Mucosa of gallbladder (tissue), 1 donor: ENCODE results near the gene ANAPC10. TPM values are rescaled to one million over a fixed set of nuclear protein-coding genes. Genes with fewer than 3 reads are reported as not detected.
"Not testable (repeated sequence)": the region's sequence is repeated elsewhere in the genome, so short reads cannot be mapped to it uniquely, and the experiment has no call there.

Experiments
- DNase-seq: peaks from one replicate; pipeline ENCODE4 v3.0.0-alpha.2; 2020; ENCODE audit warnings: low spot score
- total RNA-seq: library from RNA; stranded (reverse); gene quantifications from one replicate; pipeline ENCODE4 v1.2.1, GENCODE V29; 2021
- donor health status: DM: no; HTN: no; CAD: no.

Gene ANAPC10
- total RNA-seq, 1 donor from 2014 or later = 13.6 TPM

DNA sequence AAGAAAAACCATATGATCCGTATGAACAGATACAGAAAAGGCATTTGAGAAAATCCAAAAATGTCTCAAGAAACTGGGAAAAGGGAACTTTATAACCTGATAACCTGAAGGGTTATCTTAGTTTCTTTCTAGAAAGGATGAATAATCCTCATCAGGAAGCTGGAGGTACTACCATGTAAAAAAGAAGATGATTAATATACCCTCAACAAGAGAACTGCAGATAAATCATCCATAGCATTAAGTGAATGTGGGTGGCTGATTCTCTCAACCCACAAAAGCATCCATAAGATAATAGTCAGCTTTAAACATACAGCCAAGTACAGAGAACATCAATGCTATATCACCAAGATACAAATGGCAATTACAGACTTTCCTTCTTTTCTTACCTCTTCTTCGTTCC is 26.4 kb downstream of the ANAPC10 start:
- no peak for DNase-seq

DNA sequence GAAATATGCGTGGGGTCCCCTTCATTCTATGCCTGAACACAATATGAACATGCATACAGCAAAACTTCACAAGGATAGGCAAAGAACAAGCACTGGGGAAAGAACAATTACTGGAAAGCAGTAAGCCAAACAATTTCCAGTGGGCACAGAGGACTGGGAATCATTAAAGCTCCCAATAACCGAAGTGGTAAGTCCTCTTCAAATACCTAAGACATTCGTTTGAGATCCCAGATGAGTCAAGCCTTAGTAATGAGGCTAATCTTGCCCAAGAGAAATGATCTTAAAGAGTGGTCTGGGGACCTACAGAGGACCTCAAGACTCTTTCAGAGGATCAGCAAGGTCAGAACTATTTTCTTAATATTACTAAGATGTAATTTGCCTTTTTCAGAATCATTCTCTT is 28.6 kb downstream of the ANAPC10 start:
- DNase-seq = no peak

DNA sequence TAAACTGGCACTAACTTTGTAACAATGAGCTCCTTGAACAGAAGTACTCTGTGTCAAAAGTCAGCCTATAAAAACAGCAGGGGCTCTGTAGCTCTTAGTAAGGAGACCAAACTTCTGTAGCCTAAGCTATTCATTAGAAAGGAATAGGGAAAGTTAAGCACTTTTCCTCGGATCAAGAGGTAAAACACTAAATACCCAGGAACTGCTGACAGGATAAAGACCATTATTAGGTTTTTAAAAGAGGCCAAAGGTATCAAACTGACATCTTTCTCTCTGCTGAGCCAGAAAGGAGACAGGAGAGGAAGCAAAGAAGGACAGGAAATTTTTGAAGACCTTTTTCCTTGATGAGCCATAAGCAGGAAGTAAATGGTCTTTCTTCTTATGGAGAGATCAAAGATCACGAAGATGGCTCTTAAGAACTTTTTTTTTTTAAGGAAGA is 31.9 kb downstream of the ANAPC10 start:
- no peak for DNase-seq

DNA sequence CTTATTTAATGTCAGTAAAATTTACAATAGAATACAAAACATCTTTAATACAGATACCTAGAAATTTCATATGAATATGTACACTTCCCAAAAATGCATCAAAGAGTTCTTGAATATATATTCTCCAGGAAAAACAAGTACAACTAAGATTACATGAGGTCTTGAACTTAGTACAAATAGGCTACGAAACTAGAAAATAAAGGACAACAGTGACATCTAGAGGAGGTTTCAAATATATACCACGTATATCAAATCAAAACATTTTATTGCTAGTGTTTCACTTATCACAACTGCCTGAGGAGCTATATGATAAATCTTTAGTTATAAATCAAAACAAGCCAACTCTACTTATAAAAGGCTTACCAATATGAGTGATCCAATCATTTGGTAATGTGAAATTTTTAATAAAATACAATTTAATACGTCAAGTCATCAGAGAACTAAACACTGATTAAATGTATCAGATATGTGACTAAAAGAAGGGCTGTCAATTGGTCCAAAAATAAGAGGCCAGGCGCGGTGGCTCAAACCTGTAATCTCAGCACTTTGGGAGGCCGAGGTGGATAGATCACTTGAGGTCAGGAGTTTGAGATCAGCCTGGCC is 36.6 kb downstream of the ANAPC10 start:
- DNase-seq = no peak

DNA sequence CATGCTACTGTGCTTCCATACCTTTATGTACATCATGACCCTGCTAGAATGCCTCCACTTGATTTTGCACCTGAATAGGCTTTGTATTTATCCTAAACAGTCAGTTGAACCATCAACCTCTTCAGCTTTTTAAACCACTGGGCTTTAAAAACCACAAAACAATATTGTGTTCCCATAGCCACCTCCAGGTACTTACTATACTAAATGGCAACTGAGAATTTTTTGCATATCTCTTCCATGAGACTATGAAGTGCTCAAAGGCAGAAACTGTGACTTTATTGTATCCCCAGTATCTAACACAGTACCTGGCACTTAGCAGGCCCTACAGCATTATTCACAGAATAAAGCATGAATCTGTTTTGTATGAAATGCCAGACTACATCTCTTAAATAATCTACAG is 39.7 kb downstream of the ANAPC10 start:
- DNase-seq = no peak

DNA sequence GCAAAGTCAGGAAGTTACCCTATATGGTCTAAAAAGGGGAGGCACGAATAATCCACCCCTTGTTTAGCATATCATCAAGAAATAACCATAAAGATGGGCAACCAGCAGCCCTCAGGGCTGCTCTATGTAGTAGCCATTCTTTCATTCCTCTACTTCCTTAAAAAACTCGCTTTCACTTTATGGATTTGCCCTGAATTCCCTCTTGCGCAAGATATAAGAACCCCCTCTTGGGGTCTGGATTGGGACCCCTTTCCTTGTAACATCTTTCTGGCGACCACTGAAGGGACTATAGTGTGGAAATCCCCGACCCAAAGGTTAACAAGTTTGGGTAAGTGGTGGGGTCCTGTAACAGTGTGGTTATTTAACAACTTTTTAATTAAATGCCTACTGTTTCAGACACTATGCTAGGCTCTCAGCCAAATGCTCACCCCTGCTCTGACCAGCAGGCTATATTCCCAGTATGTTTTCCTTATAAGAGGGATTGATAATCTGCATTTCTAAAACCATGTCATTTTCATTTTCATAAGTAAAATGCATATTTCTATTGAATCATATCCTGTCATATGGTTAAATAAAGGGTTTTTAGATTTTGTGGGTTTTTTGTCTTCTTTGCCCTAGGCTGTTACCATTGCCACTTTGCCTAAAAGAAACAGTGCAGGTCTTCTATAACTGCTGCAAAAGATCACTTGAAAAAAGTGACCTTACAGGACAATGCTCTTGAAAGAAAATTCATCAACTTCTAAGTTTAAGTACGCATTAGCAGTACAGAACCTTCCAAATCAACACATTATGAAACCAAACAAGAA is 41.5 kb downstream of the ANAPC10 start:
- DNase-seq = no peak

DNA sequence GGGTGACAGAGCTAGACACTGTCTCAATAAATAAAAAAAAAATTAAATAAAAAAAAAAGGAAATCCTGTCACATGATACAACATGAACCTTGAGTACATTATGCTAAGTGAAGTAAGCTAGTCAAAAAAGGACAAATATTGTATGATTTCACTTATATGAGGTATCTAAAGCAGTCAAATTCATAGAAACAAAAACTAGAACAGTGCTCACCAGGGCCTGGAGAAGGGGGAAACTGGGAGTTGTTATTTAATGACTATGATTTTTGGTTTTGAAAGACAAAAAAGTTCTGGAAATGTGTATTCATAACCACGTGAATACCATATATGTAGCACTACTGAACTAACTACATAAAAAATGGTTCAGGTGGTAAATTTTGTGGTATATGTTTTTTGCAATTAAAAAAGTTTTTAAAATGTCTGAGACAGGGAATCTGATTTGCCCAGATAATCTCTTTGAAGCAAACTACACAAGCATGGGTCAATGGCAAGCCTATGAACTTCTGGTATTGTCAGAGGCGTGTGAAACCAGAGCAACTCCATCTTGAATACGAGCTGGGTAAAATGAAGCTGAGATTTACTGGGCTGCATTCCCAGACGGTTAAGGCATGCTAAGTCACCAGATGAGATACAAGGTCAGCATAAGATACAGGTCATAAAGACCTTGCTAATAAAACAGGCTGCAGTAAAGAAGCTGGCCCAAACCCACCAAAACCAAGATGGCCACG is 42.3 kb downstream of the ANAPC10 start:
- no peak for DNase-seq

DNA sequence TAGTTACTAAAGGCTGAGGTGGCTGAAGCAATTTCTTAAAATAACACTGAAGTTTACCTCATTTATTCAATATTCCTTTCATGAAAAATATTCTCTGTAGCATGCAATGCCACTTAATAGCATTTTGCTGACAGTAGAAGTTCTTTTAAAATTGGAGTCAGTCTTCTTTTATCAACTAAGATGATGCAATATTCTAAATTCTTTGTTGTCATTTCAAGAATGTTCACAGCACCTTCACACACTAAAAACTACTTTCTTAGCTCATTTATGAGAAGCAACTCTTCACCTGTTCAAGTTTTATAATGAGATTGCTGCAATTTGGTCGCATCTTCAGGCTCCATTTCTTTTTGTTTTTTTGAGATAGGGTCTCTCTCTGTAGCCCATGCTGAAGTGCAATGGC is 48.8 kb downstream of the ANAPC10 start:
- DNase-seq = no peak

DNA sequence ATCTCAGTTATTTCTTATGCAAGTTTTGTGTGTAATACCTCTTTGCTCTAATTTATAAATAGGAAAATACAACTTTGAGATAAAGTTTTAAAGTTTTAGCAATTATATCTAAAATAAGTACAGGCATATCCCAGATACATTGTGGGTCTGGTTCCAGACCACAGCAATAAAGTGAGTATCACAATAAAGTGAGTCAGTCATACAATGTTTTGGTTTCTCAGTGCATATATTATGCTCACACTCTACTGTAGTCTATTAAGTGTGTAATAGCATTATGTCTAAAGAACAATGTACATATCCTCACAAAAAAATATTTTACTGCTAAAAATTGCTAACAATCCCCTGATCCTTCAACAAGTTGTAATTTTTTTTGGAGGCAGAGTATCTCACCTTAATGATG is 49.2 kb downstream of the ANAPC10 start:
- no peak for DNase-seq

DNA sequence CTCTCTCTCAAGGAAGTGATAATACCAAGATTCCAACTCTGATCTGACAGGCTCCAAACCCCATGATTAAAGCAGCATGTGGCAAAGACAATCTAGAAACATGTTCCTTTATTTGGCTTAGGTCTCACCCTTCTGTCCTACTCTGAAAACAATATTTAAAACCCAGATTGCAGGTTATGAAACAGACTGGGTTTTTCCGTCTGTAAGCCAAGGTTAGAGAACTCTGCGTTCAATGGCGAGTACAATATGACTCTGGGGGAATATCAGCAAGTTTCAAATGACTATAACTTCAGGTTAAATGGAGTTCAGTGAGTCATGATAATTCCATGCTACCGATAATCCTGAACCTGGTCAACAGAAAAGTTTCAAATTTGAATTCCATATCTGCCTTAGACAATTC is 50.8 kb downstream of the ANAPC10 start:
- no peak for DNase-seq

DNA sequence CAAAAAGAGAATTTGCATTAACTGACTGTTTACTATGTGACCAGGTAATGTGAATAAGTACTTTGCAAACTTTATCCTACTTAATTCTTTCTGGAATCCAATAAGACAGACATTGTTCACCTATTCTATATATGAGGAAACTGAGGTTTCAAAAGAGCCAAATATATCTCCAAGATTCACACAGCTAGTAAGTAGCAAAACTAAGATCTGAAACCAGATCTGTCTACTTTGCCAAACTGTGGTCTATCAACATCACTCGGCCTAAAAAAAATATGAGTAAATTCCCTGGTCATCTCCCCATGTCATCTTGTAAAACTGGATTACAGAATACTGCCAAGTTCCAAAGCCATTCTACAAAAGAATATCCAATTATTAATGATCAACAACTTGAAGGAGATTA is 52.8 kb downstream of the ANAPC10 start:
- DNase-seq = no peak

DNA sequence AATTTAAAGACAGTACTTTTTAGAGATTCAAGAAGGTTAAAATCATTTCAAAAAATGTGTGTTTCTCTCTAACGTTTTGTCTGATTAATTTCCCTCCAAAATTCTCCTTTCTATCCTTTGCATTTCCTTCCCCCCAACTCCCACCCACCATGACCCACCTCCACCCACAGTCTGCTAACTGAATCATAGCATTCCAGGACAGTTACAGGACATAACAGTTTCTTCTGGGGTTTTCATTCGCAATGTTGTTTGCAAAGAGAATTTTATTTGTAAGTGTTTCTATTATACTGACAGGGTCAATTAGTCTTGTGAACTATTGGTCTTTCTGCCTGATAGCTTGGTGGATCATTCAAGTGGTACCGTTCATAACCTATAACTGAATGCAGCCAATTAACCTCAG is 53.7 kb downstream of the ANAPC10 start:
- no peak for DNase-seq

DNA sequence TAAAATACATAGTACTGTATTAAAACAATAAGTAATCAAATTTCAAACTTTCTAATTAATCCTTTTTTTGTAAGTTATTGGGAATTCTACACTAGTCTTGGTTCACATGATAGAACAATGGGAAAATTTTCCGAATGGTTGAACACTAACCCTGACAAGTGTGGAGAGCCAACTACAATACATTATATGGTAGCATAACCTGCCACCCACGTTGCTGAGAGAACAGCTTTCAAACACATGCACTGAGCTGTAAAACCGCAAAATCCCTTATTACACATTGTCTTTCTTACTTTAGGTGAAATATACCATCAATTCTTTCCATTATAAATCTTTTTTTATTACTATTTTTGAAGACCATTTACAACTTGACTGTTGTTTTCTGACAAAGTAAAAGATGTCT is 54.7 kb downstream of the ANAPC10 start:
- no peak for DNase-seq

DNA sequence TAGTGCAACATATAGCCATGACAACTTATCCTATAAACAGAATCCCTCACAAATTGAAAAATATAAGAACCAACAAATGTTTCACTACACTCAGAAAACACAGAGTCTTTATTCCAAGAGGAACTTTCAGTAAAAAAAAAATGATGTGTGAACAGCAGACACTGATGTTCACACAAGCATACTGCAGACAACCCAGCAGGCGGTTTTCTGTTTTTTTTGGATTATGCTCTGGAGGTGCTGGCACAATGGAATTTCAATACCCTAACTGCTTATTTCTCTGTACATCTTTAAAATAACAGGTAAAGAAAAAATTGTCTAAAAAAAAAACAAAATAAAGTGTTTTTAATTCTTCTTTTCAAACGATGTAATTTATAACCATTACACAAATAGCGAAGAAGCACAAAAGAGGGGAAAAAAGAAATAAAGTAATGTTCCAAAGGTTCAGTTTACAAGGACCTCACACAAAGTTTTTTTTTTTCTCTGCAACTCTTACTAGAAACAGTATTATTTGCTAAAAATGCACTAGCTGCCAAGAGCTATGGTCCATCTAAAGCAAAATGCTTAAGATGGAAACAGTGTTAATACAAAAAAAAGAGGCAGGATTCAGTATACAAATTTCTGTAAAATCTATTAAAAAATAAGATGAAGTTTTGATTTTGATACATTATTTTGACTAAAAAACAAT is 55.3 kb downstream of the ANAPC10 start:
- DNase-seq = no peak

DNA sequence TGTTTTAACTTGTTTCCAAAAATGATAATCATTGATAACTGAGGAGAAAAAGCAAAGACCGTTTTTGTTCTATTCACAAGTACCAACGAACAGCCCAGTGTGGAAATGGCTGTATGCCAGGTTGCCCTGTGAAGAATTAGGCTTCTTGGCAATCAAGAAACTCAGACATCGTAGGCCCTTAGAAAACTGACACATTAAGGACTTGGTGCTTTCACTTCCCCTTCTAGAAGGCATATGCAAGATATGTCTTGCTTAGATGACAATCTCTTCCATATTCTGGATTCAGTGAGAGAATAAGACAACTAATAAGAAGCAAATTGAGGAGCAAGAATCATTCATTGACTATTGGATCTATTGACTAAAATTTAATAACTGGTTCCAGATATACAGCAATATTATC is 56.6 kb downstream of the ANAPC10 start:
- DNase-seq = no peak

DNA sequence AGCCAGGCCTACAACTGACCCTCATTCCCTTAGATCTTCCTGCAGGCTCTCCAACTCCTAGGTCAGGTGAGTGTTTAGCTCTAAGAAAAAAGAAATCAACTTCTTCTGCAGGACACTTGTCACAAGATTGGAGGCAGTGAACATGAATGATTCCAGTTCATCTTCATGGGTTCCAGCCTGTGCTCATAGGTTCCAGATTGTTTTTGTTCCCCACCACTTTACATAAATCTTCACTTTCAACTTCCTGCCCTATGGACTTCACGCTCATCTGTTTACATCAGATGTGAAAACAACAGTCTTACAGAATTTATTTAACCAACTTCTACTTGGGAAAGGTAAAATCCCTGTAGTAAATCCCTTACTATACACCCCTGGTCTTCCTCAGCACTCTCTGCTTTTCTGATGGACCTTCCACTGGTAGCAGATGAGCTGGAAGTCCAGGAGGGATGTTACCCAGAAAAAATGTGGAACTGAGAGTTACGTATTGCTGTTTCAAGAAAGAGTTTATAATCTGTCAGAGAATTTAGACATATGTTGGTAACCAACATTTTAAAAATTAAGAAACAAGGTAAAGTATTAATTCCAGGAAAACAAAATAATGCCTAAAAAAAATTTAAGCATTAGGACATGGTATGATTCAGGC is 62.4 kb downstream of the ANAPC10 start:
- DNase-seq = no peak

DNA sequence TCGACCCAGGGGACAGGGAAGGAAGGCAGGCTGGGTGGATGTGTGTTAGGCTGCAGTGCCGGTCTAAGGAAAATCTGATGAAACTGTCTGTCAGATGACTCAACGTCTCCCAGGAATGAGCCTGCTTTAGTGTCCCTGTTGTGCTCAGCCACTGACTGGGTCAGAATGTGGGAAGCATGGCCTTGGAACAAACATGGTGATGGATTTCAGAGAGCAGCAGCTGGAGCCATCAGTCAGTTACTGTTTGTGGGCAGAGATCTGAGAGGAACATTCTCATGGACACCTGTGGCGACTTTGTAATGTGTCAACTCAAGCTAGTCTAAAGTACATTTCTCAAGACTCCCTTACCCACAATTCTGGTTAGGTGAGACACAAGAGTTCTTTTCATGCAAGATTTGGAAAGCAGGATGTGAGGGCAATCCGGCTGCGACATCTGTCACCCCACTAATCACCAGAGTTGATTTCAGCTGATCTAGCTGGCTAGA is 63.2 kb downstream of the ANAPC10 start:
- DNase-seq = no peak

DNA sequence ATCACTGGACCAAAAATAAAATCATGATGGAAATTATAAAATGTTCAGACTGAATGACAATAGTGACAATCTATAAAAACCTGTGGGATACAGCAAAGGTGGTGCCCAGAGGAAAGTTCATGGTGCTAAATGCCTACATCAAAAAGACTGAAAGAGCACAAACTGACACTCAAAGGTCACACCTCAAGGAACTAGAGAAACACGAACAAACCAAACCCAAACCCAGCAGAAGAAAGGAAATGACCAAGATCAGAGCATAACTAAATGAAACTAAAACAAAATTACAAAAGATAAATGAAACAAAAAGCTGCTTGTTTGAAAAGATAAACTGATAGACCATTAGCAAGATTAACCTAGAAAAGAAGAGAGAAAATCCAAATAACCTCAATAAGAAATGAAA is 78.7 kb downstream of the ANAPC10 start:
- DNase-seq = no peak

DNA sequence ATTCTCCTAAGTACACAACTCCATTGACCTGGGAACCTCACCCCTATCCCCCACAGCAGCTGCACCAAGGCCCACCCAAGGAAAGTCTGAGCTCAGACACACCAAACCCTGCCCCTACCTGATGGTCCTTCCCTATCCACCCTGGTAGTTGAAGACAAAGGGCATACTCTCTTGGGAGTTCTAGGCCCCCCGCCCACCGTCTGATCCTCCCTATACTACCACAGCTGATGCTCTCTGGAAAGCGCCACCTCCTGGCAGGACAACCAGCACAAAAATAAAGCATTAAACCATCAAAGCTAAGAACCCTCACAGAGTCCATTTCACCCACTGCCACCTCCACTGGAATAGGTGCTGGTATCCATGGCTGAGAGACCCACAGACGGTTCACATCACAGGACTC is 83.6 kb downstream of the ANAPC10 start:
- DNase-seq = no peak

DNA sequence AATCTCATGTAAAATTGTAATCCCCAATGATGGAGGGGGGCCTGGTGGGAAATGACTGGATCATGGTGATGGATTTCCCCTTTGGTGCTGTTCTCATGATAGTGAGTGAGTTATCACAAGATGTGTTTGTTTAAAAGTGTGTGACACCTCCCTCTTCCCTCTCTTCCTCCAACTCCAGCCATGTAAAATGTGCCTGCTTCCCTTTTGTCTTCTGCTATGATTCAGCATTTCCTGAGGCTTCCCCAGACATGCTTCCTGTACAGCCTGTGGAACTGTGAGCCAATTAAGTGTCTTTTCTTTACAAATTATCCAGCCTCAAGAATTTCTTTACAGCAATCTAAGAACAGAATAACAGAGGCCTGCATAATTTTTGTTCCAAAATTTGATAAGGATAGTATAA is 85.2 kb downstream of the ANAPC10 start:
- DNase-seq = no peak

DNA sequence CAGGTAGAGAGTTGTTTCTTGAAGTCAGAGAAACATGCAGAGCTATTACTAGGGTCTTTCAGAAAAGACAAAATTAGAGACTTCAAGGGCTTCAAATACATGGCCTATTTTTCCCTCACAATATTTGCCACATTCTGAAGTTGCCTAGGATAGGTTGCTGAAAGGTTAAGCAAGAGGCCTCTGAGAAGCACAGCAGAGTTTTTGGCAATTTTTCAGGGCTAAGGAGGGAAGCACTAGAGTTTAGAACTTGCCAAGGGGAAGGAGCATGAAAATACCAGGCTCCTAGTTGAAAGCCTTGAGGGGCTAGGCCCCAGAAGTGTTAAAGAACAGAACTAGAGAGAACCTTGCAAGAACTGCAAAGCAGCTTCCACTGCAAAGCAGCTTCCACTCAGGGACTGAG is 86.4 kb downstream of the ANAPC10 start:
- no peak for DNase-seq

DNA sequence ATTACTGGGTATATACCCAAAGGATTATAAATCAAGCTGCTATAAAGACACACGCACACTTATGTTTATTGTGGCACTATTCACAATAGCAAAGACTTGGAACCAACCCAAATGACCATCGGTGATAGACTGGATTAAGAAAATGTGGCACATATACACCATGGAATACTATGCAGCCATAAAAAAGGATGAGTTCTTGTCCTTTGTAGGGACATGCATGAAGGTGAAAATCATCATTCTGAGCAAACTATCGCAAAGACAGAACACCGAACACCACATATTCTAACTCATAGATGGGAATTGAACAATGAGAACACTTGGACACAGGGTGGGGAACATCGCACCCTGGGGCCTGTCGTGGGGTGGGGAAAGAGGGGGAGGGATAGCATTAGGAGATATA is 87.7 kb downstream of the ANAPC10 start:
- not testable (repeated sequence) for DNase-seq
